Measurements from ENCODE around the gene ZNF12. TPM values are rescaled to one million over a fixed set of nuclear protein-coding genes. Genes with fewer than 3 reads are reported as not detected.

Gene ZNF12
- total and polyA plus RNA-seq, 2 of the 8 experiments (the other 6 are each of a cell fraction or from before 2014, with no cell fraction given), result 6.7 to 16.2 TPM

GRCh38 chr7:6729492-6730342, 23.0 kb upstream of the ZNF12 start (continued):
- no peak for TF ChIP-seq CHD7 (IDR thresholded peaks at IDR 0.05; ENCODE audit: insufficient replicate concordance, low read length)
- peak; percentile 62 for TF ChIP-seq E2F6 (IDR thresholded peaks at IDR 0.05)
- no peak for TF ChIP-seq JUN (IDR thresholded peaks at IDR 0.05; ENCODE audit: low read depth, low read length)
- TF ChIP-seq SRF (IDR thresholded peaks at IDR 0.05; ENCODE audit: low read depth, low read length), result peak; percentile 86
- no peak for TF ChIP-seq CTBP2 (IDR thresholded peaks at IDR 0.05; ENCODE audit: borderline replicate concordance, insufficient read depth, insufficient read length, low read length)
- TF ChIP-seq USF2 (IDR thresholded peaks at IDR 0.05; ENCODE audit: low read length), result no peak
- TF ChIP-seq EZH2 (IDR thresholded peaks at IDR 0.05; ENCODE audit: low read depth, low read length, severe bottlenecking), result no peak

All from H1 (cell line).